ENCODE measurements around the gene FAM149B1.

DNA sequence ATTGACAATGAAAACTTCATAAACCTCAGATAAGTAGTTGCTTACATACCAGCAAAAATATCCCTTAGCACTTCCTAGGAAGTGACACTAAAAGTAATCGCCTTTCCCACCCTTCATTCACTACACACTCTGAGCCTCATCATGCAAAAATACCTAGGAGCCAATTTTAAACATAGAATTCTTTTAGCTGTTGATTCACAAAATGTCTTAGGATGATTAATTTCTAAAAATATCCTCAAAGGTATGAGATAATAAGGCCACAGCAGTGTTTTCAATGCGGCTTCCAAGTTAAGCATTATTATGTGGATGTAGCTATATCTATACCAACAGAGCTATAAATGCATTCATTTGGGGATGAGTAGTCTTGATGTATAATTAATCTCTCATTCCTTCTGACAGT lies 66.0 kb downstream of the FAM149B1 start:
- TF ChIP-seq, protein P1, sequence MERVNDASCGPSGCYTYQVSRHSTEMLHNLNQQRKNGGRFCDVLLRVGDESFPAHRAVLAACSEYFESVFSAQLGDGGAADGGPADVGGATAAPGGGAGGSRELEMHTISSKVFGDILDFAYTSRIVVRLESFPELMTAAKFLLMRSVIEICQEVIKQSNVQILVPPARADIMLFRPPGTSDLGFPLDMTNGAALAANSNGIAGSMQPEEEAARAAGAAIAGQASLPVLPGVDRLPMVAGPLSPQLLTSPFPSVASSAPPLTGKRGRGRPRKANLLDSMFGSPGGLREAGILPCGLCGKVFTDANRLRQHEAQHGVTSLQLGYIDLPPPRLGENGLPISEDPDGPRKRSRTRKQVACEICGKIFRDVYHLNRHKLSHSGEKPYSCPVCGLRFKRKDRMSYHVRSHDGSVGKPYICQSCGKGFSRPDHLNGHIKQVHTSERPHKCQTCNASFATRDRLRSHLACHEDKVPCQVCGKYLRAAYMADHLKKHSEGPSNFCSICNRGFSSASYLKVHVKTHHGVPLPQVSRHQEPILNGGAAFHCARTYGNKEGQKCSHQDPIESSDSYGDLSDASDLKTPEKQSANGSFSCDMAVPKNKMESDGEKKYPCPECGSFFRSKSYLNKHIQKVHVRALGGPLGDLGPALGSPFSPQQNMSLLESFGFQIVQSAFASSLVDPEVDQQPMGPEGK (CRISPR knock-in tag; IDR thresholded peaks at IDR 0.05; ENCODE audit: borderline replicate concordance): no peak
- TF ChIP-seq ARNTL (CRISPR knock-in tag; IDR thresholded peaks at IDR 0.05; ENCODE audit: borderline replicate concordance, low read depth): no peak
- TF ChIP-seq SNAI2 (CRISPR knock-in tag; IDR thresholded peaks at IDR 0.05): no peak
- TF ChIP-seq, protein P2, sequence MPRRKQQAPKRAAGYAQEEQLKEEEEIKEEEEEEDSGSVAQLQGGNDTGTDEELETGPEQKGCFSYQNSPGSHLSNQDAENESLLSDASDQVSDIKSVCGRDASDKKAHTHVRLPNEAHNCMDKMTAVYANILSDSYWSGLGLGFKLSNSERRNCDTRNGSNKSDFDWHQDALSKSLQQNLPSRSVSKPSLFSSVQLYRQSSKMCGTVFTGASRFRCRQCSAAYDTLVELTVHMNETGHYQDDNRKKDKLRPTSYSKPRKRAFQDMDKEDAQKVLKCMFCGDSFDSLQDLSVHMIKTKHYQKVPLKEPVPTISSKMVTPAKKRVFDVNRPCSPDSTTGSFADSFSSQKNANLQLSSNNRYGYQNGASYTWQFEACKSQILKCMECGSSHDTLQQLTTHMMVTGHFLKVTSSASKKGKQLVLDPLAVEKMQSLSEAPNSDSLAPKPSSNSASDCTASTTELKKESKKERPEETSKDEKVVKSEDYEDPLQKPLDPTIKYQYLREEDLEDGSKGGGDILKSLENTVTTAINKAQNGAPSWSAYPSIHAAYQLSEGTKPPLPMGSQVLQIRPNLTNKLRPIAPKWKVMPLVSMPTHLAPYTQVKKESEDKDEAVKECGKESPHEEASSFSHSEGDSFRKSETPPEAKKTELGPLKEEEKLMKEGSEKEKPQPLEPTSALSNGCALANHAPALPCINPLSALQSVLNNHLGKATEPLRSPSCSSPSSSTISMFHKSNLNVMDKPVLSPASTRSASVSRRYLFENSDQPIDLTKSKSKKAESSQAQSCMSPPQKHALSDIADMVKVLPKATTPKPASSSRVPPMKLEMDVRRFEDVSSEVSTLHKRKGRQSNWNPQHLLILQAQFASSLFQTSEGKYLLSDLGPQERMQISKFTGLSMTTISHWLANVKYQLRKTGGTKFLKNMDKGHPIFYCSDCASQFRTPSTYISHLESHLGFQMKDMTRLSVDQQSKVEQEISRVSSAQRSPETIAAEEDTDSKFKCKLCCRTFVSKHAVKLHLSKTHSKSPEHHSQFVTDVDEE (CRISPR knock-in tag; IDR thresholded peaks at IDR 0.05): no peak

Data from SK-N-SH treated with all-trans-retinoic acid at 6 μM for 48 hours (cell line).